ENCODE data around the gene TMEM80.
A peak's percentile ranks its signal among the peaks of the same experiment; 100 is the strongest.
"Not testable (repeated sequence)": the region's sequence is repeated elsewhere in the genome, so short reads cannot be mapped to it uniquely, and the experiment has no call there.

Gene TMEM80

DNA sequence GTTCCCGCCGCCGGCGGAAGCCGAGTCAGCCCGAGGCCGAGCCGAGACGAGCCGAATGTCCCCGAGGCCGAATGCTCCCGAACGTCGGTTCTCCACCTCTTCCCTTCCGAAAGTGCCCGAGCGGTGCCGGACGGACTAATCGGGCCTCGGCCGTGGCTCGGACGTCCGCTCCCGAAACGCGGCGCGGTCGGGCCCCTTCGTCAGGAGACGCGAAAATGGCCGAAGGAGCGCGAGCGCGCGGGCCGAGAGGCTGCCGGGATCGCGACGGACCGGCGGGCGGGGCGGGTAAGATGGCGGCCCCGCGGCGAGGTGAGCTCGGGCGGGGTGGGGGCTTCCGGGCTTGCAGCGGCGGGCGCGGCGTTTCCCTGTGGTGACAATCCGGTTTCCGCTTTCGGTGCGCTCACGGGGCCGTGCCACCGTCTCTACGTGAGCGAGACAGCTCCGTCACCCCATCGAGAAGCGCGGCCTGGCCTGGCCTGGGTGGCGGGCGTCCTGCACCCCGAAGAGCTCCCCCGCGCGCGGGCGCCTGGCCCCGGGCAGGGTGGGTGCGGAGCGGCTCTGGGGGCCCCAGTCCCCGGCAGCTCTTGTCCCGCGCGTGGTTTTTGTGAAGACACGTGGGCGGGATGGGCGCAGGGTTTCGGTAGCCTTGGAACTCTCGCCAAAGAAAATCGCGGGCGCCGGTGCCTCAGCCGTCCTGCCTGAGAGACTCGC, at the start of gene TMEM80:
TMEM80 (plus strand) TSS at position 279 of the 711 bp plus-strand sequence; CDS start at position 291, 12 bp downstream.
- Histone ChIP-seq H3K9me3 (no peaks in the 10 kb centered on the region), H3K27ac (peak within 1 kb of the TSS; percentile 95 to 99), H3K4me3 (peak within 1 kb of the TSS; percentile 93 to 94), H3K36me3 (peaks cover 0 to 19% (median 2%) of the 10 kb centered on the region in 3 donors), H3K4me1 (peaks cover 0 to 54% (median 33%) of the 10 kb centered on the region in 4 donors), H3K27me3 (no peaks in the 10 kb centered on the region)
- intact Hi-C loops (cut with DNase I; ENCODE audit: low total_unique reads) = no loop called here
- DNase-seq = peak; percentile 99
- TF ChIP-seq, protein P1, sequence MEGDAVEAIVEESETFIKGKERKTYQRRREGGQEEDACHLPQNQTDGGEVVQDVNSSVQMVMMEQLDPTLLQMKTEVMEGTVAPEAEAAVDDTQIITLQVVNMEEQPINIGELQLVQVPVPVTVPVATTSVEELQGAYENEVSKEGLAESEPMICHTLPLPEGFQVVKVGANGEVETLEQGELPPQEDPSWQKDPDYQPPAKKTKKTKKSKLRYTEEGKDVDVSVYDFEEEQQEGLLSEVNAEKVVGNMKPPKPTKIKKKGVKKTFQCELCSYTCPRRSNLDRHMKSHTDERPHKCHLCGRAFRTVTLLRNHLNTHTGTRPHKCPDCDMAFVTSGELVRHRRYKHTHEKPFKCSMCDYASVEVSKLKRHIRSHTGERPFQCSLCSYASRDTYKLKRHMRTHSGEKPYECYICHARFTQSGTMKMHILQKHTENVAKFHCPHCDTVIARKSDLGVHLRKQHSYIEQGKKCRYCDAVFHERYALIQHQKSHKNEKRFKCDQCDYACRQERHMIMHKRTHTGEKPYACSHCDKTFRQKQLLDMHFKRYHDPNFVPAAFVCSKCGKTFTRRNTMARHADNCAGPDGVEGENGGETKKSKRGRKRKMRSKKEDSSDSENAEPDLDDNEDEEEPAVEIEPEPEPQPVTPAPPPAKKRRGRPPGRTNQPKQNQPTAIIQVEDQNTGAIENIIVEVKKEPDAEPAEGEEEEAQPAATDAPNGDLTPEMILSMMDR (IDR thresholded peaks at IDR 0.05) = peak in 1 of 2 experiments; percentile 22

DNA sequence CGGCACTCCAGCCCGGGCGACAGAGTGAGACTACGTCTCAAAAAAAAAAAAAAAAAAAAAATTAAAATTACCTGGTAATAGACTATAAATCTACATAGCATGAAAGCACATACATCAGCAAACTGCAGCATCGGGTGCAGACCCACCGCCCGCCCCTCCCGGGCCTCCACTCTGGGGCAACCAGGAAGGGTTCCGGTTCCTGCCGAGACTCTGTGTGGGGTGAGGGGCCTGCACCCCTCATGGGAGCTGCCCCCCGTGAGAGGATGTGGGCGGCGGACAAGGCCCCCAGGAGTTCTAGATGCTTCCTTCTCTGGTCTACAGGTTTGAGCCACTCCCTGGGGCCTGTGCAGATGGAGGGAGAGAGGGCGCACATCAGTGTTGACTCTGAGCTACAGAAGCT, 49.4 kb upstream of the TMEM80 start:
- no peaks in the 10 kb centered on the region for H3K4me1 ChIP-seq
- DNase-seq = no peak
- no peak overlapping the region for H3K27ac ChIP-seq
- TF ChIP-seq, protein P1 (IDR thresholded peaks at IDR 0.05) = no peak
- intact Hi-C loops (cut with DNase I; ENCODE audit: low total_unique reads) = no loop called here
- peaks cover 12 to 48% (median 25%) of the 10 kb centered on the region in 3 donors for H3K36me3 ChIP-seq
- H3K9me3 ChIP-seq = no peaks in the 10 kb centered on the region
- H3K27me3 ChIP-seq = no peaks in the 10 kb centered on the region
- H3K4me3 ChIP-seq = no peak overlapping the region

DNA sequence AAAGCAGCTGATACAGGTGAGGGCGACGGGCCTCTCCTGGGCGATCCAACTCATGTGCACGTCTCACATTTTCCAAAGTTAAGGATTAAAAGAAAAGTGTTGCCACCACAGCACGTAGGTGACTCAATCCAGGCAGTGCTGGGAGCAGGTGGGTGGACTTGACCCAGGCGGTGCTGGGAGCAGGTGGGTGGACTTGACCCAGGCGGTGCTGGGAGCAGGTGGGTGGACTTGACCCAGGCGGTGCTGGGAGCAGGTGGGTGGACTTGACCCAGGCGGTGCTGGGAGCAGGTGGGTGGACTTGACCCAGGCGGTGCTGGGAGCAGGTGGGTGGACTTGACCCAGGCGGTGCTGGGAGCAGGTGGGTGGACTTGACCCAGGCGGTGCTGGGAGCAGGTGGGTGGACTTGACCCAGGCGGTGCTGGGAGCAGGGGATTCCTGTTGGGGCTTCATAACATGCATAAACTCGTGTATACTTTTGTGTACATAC, 47.9 kb upstream of the TMEM80 start:
- H3K4me3 ChIP-seq; intact Hi-C loops (cut with DNase I; ENCODE audit: low total_unique reads); H3K27me3 ChIP-seq; DNase-seq; H3K4me1 ChIP-seq; H3K9me3 ChIP-seq; H3K27ac ChIP-seq: not testable (repeated sequence)
- peaks cover 15 to 34% (median 23%) of the 10 kb centered on the region in 3 donors for H3K36me3 ChIP-seq

DNA sequence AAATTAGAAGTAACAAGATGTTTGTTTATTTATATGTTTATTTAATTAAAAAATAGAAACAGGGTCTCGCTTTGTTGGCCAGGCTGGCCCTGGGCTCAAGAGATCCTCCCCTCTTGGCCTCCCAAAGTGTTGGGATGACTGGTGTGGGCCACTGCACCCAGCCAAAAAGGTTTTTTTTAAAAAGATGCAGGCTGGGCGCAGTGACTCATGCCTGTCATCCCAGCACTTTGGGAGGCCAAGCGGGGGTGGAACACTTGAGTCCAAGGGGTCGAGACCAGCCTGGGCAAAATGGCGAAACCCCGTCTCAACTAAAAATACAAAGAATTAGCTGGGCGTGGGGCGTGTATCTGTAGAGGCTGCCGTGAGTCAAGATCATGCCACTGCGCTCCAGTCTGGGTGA, 45.1 kb upstream of the TMEM80 start:
- TF ChIP-seq, protein P1 (IDR thresholded peaks at IDR 0.05) = no peak
- Histone ChIP-seq H3K4me1 (no peaks in the 10 kb centered on the region), H3K27ac (no peak overlapping the region), H3K36me3 (peaks cover 11 to 34% (median 15%) of the 10 kb centered on the region in 3 donors), H3K9me3 (no peaks in the 10 kb centered on the region), H3K27me3 (no peaks in the 10 kb centered on the region), H3K4me3 (no peak overlapping the region)
- intact Hi-C loops (cut with DNase I; ENCODE audit: low total_unique reads) = no loop called here
- DNase-seq = no peak

DNA sequence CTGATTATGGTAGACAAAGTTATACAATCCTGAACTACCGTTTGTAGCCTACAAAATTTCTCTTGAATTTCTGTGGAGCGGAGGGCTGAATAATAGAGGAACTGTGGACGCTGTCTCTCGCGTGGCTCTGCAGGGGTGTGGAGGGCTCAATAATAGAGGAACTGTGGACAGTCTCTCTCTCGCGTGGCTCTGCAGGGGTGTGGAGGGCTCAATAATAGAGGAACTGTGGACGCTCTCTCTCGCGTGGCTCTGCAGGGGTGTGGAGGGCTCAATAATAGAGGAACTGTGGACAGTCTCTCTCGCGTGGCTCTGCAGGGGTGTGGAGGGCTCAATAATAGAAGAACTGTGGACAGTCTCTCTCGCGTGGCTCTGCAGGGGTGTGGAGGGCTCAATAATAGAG, 42.5 kb upstream of the TMEM80 start:
- DNase-seq; intact Hi-C loops (cut with DNase I; ENCODE audit: low total_unique reads); H3K27me3 ChIP-seq; H3K27ac ChIP-seq; H3K9me3 ChIP-seq; H3K4me3 ChIP-seq; H3K4me1 ChIP-seq: not testable (repeated sequence)
- peaks cover 11 to 42% (median 15%) of the 10 kb centered on the region in 3 donors for H3K36me3 ChIP-seq

DNA sequence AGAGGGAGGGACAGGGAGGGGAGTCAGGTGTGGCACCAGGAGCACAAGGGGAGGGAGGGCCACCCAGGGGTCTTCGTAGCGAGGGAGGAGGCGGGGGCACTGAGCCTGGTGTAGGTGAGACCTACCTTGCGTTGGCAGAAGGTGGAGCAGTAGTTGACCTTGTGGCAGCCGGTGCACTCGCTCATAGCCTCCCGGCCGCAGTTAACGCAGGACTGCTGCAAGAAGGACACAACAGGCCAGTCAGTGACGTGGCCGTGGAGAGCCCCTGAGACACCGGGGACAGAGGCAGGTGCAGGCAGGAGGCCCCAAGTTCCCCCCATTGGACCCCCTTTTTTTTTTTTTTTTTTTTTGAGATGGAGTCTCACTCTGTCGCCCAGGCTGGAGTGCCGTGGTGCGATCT, 41.8 kb upstream of the TMEM80 start:
- TF ChIP-seq, protein P1 (IDR thresholded peaks at IDR 0.05) = no peak
- no peak overlapping the region for H3K27ac ChIP-seq
- no peak overlapping the region for H3K4me3 ChIP-seq
- H3K36me3 ChIP-seq = peaks cover 15 to 49% (median 21%) of the 10 kb centered on the region in 3 donors
- H3K27me3 ChIP-seq = no peaks in the 10 kb centered on the region
- no peaks in the 10 kb centered on the region for H3K9me3 ChIP-seq
- intact Hi-C loops (cut with DNase I; ENCODE audit: low total_unique reads) = no loop called here
- H3K4me1 ChIP-seq = no peaks in the 10 kb centered on the region
- DNase-seq = no peak

DNA sequence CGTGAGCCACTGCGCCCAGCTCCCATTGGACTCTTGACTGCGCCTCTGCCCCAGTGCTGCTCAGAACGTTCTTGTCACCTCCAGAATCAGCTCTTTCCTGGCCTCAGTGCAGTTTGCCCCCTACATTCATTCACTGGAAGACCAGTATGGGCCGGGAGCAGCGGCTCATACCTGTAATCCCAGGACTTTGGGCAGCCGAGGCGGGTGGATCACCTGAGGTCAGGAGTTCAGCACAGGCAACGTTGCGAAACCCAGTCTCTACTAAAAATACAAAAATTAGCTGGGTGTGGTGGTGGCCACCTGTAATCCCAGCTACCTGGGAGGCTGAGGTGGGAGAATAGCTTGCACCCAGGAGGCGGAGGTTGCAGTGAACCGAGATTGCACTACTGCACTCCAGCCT, 41.2 kb upstream of the TMEM80 start:
- H3K9me3 ChIP-seq; H3K27ac ChIP-seq; intact Hi-C loops (cut with DNase I; ENCODE audit: low total_unique reads); H3K4me1 ChIP-seq; H3K4me3 ChIP-seq; H3K27me3 ChIP-seq; DNase-seq: not testable (repeated sequence)
- peaks cover 15 to 55% (median 24%) of the 10 kb centered on the region in 3 donors for H3K36me3 ChIP-seq

All from tibial artery (tissue), 4 donors.